Cardiac fibroblast (primary cell): ENCODE results near the gene YBX3.

ENCODE experiments used
- DNase-seq, 2 donors: peaks; one replicate each; pipeline versions ENCODE4 v3.0.0 to v3.0.0-alpha.2; 2010; ENCODE audit warnings: low read depth in 2 of 2
- H3K4me3 ChIP-seq, 2 donors: replicated peaks in 1 of 2; 1 replicate in 1 of 2; 2 replicates in 1 of 2; pipeline ENCODE4 v1.5.1; 2011; ENCODE audit warnings: low read depth in 2 of 2, low read length in 2 of 2, mild to moderate bottlenecking in 2 of 2, moderate library complexity in 1 of 2
- TF ChIP-seq, protein P1 (sequence below): IDR thresholded peaks from one replicate; pipeline ENCODE4 v1.5.1; 2011; ENCODE audit warnings: low read depth, mild to moderate bottlenecking, low read length, inconsistent platforms

The YBX3 gene

DNA sequence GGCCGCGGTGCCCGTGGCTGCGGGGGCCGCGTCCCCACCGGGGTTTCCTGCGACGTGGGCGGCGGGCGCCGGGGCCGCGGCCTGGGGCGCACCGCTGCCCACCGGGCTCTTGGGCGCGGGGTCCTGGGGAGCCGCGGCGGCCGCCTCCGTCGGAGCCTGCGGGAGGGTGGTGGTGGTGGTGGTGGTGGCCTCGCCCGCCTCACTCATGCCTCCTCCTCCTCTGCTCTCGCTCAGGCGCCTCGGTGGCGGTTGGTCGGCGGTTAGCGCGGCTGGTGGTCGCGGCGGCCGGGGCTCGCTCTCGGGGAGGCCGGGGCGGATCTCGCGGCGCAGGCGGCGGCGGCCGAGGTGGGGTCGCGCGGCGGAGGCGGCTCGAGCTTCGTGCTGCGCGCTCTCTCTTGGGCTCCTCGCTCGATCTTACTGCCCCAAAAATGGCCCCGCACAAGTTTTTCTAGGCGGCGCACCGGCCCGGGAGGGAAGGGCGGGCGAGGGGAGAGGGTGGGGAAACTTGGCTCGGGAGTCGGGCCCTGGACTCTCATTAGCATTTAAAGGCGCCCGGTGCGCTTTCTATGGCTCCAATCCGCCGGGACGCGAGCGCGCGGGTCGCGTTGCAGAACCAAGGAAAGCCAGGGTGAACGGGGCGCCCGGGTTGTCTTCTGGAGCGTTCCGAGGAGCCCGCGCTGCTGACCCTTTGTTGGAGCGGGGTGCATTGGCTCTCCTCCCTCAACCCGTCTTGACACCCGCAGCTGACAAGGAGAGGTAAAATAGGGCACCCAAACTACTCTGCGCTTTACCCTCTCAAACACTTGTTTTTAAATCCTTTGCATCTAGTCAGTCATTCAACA lies at the start of gene YBX3:
TSS of gene YBX3 (minus strand) at position 419 of the 842 bp plus-strand sequence. CDS start at position 207, 212 bp downstream.
- TF ChIP-seq, protein P1, sequence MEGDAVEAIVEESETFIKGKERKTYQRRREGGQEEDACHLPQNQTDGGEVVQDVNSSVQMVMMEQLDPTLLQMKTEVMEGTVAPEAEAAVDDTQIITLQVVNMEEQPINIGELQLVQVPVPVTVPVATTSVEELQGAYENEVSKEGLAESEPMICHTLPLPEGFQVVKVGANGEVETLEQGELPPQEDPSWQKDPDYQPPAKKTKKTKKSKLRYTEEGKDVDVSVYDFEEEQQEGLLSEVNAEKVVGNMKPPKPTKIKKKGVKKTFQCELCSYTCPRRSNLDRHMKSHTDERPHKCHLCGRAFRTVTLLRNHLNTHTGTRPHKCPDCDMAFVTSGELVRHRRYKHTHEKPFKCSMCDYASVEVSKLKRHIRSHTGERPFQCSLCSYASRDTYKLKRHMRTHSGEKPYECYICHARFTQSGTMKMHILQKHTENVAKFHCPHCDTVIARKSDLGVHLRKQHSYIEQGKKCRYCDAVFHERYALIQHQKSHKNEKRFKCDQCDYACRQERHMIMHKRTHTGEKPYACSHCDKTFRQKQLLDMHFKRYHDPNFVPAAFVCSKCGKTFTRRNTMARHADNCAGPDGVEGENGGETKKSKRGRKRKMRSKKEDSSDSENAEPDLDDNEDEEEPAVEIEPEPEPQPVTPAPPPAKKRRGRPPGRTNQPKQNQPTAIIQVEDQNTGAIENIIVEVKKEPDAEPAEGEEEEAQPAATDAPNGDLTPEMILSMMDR = no peak
- peak; percentile 86 to 92 for DNase-seq
- H3K4me3 ChIP-seq = peak within 1 kb of the TSS; percentile 68 to 88

DNA sequence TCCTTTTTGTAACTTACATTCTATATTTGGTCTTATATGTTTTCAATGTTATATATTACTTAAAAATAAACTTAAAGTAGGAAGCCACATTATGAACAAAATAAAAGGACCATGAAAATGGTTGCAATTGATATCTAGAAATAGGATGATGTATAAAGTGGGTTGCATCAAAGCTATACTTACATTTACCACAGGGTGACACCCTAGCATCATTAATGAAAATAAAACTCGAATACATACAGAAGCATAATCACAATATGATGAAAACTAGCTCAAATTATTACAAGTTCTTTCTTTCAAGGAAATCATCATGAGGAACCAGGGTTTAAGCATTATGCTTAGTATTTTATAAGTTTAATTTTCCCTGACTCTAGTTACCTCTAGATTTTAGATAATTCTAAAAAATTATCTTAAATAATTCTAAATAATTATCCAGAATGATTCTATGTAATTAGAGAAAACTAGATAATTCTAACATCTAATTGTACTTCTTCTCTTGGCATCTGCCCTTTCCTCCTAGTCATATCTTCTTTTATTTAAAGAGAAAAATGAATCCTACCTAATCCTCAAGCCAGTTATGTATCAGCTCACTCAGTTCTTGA lies 48.1 kb upstream of the YBX3 start:
- DNase-seq = peak; percentile 62 to 69
- H3K4me3 ChIP-seq = no peak overlapping the region
- TF ChIP-seq, protein P1 = peak; percentile 50

DNA sequence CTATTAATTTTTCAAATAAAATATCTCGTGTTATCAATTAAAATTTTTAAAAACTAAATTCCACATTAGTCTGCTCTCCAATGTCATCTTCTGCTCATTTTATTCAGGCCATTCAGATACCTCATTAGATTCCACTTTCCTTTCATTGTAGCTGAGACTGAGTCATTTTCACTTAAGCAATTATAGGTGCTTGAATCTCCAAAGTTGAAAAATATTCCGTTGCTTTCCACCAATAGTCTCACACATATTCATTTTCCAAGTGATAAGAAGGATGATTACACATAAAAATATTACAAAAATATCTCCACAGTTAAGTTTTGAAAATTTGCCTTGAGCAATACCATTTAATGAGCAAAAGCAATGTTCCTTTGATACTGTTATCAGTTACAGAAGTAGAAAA lies 36.5 kb upstream of the YBX3 start:
- TF ChIP-seq, protein P1 = no peak
- no peak overlapping the region for H3K4me3 ChIP-seq
- DNase-seq = no peak

DNA sequence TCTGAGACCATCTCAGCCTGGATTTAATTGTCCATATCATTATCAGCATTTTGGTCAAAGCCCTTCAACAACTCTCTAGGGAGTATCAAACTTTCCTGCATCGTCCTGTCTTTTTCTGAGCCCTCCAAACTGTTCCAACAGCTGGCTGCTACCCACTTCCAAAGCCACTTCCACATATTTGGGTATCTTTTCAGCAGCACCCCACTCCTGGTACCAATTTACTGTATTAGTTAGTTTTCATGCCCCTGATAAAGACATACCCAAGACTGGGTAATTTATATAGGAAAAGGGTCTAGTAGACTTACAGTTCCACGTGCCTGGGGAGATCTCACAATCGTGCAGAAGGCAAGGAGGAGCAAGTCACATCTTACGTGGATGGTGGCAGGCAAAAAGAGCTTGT lies 33.1 kb upstream of the YBX3 start:
- no peak for DNase-seq
- TF ChIP-seq, protein P1 = no peak
- no peak overlapping the region for H3K4me3 ChIP-seq

DNA sequence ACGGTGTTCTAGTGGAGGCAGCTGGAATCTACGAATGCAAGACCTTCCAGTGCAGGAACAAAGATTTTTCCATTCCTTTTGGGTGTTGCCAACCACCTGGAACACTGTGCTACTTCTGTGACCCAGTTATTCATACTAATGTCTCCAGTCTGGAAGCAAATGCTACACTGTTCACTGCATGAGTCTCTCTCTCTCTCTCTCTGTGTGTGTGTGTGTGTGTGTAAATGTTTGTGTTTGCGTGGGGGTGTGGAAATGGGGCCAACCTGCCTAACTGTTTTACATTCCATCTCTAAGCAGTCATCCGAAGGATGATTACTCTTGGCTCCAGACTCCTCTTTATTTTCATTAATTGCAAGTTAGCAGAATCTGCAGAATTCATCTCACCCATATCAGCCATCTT lies 29.9 kb upstream of the YBX3 start:
- H3K4me3 ChIP-seq = no peak overlapping the region
- TF ChIP-seq, protein P1 = no peak
- peak; percentile 37 to 77 for DNase-seq

DNA sequence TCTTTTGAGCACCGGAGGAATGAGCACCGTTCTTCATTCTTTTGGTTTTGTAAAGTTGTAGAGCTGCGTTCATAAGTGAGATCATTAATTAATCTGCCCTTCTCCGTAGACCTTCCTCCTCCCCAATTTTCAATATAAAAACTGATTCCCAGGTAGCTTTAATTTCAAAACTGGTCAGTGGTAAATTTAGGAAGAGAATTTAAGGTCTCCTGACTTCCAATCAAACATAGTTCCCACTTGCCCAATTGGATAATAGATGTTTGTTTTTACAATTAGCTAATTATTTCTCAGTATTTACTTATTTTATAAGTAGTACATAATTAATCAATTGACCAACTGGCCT lies 27.2 kb upstream of the YBX3 start:
- TF ChIP-seq, protein P1 = no peak
- H3K4me3 ChIP-seq = no peak overlapping the region
- DNase-seq = no peak
